Bronchial smooth muscle cell (primary cell): Measurements from ENCODE around the gene USP31. TPM values are rescaled to one million over a fixed set of nuclear protein-coding genes. Genes with fewer than 3 reads are reported as not detected.

Experiments
- total RNA-seq: library from RNA; depleted of rRNA; stranded (reverse); fragments of >200 nt; gene quantifications from 2 replicates; pipeline ENCODE4 v1.2.1, GENCODE V29; 2014

Gene USP31
- total RNA-seq: 3.0 and 3.1 TPM in 2 replicates

GRCh38 chr16:23149267-23149992, at the start of gene USP31:
Gene USP31 (minus strand): TSS chr16:23149452. CDS start chr16:23149270, 182 bp downstream.

GRCh38 chr16:23182679-23183542, 33.7 kb upstream of the USP31 start, which contains the start of gene SCNN1G:
Gene SCNN1G (plus strand): TSS chr16:23182745. CDS start chr16:23186272, 3,527 bp downstream.

Other genes with a start within 250 kb of the USP31 start
- not detected in 2 replicates for gene SCNN1G, start 33.3 kb upstream of the USP31 start, total RNA-seq
- not detected in 2 replicates for gene SCNN1B, start 152.8 kb upstream of the USP31 start, total RNA-seq